HG03025 (cell line): ENCODE measurements around the gene WFS1.

Source experiments
- ATAC-seq: cut with Tn5 transposase; IDR thresholded peaks from one replicate; pipeline ENCODE4 v1.9.1; 2021; ENCODE audit warnings: mild to moderate bottlenecking, moderate library complexity; ENCODE audit not compliant: unreplicated experiment, low FRiP score

WFS1 gene

GRCh38 chr4:6293661-6294060, 24.0 kb downstream of the WFS1 start:
- ATAC-seq, result no peak

- ATAC-seq, result no peak
Observed at GRCh38 chr4:6294705-6295421, 25.2 kb downstream of the WFS1 start.

GRCh38 chr4:6295495-6295894, 25.8 kb downstream of the WFS1 start:
- ATAC-seq, result no peak

GRCh38 chr4:6296026-6296425, 26.4 kb downstream of the WFS1 start:
- ATAC-seq, result no peak

- no peak for ATAC-seq
Observed at GRCh38 chr4:6297266-6297815, 27.7 kb downstream of the WFS1 start.

- no peak for ATAC-seq
Observed at GRCh38 chr4:6298035-6298434, 28.4 kb downstream of the WFS1 start.

GRCh38 chr4:6298852-6299251, 29.2 kb downstream of the WFS1 start:
- ATAC-seq, result no peak

GRCh38 chr4:6299875-6300274, 30.2 kb downstream of the WFS1 start:
- no peak for ATAC-seq

- ATAC-seq, result no peak
Observed at GRCh38 chr4:6300359-6300758, 30.7 kb downstream of the WFS1 start.

GRCh38 chr4:6301051-6301731, 31.5 kb downstream of the WFS1 start:
- ATAC-seq, result no peak

- ATAC-seq, result no peak
Observed at GRCh38 chr4:6301732-6302442, 32.2 kb downstream of the WFS1 start.

GRCh38 chr4:6302869-6303268, 33.2 kb downstream of the WFS1 start:
- no peak for ATAC-seq

- ATAC-seq, result no peak
Observed at GRCh38 chr4:6303943-6304342, 34.3 kb downstream of the WFS1 start.

GRCh38 chr4:6306299-6306698, 36.6 kb downstream of the WFS1 start:
- no peak for ATAC-seq

- ATAC-seq, result no peak
Observed at GRCh38 chr4:6307230-6307629, 37.6 kb downstream of the WFS1 start.

- ATAC-seq, result no peak
Observed at GRCh38 chr4:6307891-6308290, 38.2 kb downstream of the WFS1 start.

- no peak for ATAC-seq
Observed at GRCh38 chr4:6308899-6309643, 39.4 kb downstream of the WFS1 start.

GRCh38 chr4:6309777-6310176, 40.1 kb downstream of the WFS1 start:
- no peak for ATAC-seq

- ATAC-seq, result no peak
Observed at GRCh38 chr4:6313216-6313615, 43.6 kb downstream of the WFS1 start.

- ATAC-seq, result no peak
Observed at GRCh38 chr4:6316461-6317003, 46.9 kb downstream of the WFS1 start.
